Adipocyte (in vitro differentiated cells): Measurements from ENCODE around the gene PTPRK.

ENCODE experiments used
- DNase-seq: peaks from one replicate; pipeline ENCODE4 v3.0.0-alpha.2; 2015; ENCODE audit warnings: low read depth
- H3K27me3 ChIP-seq: replicated peaks from 2 replicates; pipeline ENCODE4 v1.7.0; 2013; ENCODE audit warnings: mild to moderate bottlenecking, low read length, moderate library complexity; ENCODE audit not compliant: control insufficient read depth, insufficient read depth
- H3K36me3 ChIP-seq: 2 replicates; pipeline ENCODE4 v1.7.0; 2013; ENCODE audit warnings: low read length, mild to moderate bottlenecking, moderate library complexity; ENCODE audit not compliant: control insufficient read depth, insufficient read depth, severe bottlenecking
- H3K4me1 ChIP-seq: 2 replicates; pipeline ENCODE4 v1.7.0; 2013; ENCODE audit warnings: mild to moderate bottlenecking, low read length, moderate library complexity; ENCODE audit not compliant: control insufficient read depth, insufficient read depth
- H3K4me3 ChIP-seq: 2 replicates; pipeline ENCODE4 v1.7.0; 2013; ENCODE audit warnings: mild to moderate bottlenecking, low read length, moderate library complexity
- H3K9ac ChIP-seq: 2 replicates; pipeline ENCODE4 v1.7.0; 2013; ENCODE audit warnings: mild to moderate bottlenecking, low read length, moderate library complexity
- H3K9me3 ChIP-seq: 2 replicates; pipeline ENCODE4 v1.7.0; 2013; ENCODE audit warnings: mild to moderate bottlenecking, low read length, moderate library complexity; ENCODE audit not compliant: control insufficient read depth

PTPRK gene

DNA sequence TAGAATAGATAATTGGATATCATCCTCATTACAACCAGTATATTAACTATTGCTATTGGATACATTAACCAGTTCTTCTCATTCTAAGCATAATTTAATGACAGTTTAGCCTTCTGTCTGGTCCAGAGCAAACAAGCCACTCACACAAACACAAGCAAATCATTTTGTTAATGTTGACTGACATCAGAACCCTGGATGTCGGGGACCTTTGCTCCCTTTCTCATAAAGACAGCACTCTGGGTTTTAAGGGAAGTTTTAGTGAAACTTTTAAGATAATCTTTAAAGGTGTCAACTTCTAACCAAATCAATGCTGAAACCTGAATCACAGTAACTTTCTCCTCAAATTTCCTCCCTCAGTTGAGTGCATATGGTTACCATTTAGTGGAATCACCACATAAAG, 113.9 kb downstream of the PTPRK start:
- no peak for DNase-seq
- Histone ChIP-seq H3K9me3 (no peaks in the 10 kb centered on the region), H3K36me3 (peaks cover 3% of the 10 kb centered on the region), H3K4me3 (no peak overlapping the region), H3K9ac (no peak overlapping the region), H3K4me1 (no peaks in the 10 kb centered on the region), H3K27me3 (no peaks in the 10 kb centered on the region)

DNA sequence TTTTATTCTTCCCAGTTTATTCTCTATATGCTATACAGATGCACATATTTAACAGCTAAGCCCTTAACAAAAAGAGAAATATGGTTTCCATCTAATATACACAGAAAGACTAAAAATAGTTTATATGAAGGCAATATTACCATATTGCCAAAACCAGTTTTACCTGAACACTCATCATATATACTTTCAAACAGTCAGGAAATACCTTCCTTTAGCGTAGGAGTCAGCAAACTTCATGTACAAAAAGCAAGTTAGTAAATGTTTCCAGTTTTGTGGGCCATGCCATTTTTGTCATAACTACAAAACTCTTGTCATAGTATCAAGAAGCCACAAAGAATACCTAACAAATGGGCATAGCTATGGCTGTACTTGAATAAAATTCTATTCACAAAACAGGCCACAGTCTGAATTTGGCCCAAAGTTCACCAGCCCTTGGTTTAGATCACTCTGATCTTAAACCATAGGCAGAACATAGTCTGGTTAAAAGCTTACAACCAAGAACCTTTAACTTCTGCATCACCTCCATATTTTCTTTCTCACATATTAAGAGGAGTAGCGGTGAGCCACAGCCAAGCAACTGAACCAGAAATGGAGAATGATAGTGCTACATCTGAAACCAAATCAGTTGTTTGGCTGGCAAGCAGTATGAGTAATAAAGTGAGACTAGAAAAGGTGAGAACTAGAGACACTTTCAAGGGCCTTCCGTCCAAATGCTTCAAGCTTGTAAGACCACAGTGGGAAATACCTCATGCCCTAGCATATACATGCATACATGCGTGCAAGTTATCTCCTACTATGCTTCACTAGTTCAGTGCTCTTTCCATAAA, 116.6 kb downstream of the PTPRK start:
- no peak for DNase-seq
- no peak overlapping the region for H3K4me3 ChIP-seq
- H3K9ac ChIP-seq = no peak overlapping the region
- H3K9me3 ChIP-seq = no peaks in the 10 kb centered on the region
- no peaks in the 10 kb centered on the region for H3K27me3 ChIP-seq
- H3K36me3 ChIP-seq = peaks cover 3% of the 10 kb centered on the region
- peaks cover 6% of the 10 kb centered on the region for H3K4me1 ChIP-seq

DNA sequence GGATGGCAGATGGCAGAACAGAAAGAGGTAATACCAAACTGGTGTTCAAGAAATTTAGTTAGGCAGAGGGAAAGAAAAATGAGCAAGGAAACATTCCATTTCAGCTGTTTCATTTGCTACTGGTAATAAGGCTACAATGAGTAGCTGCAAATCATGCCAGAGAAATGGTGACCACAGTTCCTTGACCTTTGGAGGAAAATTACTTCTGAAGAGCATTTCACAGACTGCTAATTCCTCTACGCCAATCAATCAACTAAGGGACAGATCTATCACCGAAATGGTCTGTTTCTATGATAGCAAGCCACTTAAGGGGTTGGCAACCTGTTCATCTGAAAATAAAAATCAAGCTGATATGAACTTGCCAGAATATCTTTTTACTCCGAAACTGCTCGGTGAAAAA, 119.5 kb downstream of the PTPRK start:
- H3K9ac ChIP-seq = no peak overlapping the region
- DNase-seq = no peak
- H3K27me3 ChIP-seq = no peaks in the 10 kb centered on the region
- H3K4me3 ChIP-seq = no peak overlapping the region
- no peaks in the 10 kb centered on the region for H3K36me3 ChIP-seq
- H3K4me1 ChIP-seq = peaks cover 10% of the 10 kb centered on the region
- H3K9me3 ChIP-seq = no peaks in the 10 kb centered on the region

- H3K36me3 ChIP-seq = no peaks in the 10 kb centered on the region
- peaks cover 10% of the 10 kb centered on the region for H3K4me1 ChIP-seq
- no peak overlapping the region for H3K4me3 ChIP-seq
- H3K9me3 ChIP-seq = no peaks in the 10 kb centered on the region
- DNase-seq = no peak
- H3K27me3 ChIP-seq = no peaks in the 10 kb centered on the region
- no peak overlapping the region for H3K9ac ChIP-seq
These were observed 122.4 kb downstream of the PTPRK start for GRCh38 chr6:128397996-128398395.

GRCh38 chr6:128395596-128395995, 124.8 kb downstream of the PTPRK start:
- Histone ChIP-seq H3K27me3 (no peaks in the 10 kb centered on the region), H3K4me3 (no peak overlapping the region), H3K36me3 (no peaks in the 10 kb centered on the region), H3K9ac (no peak overlapping the region), H3K9me3 (no peaks in the 10 kb centered on the region), H3K4me1 (peaks cover 6% of the 10 kb centered on the region)
- no peak for DNase-seq

DNA sequence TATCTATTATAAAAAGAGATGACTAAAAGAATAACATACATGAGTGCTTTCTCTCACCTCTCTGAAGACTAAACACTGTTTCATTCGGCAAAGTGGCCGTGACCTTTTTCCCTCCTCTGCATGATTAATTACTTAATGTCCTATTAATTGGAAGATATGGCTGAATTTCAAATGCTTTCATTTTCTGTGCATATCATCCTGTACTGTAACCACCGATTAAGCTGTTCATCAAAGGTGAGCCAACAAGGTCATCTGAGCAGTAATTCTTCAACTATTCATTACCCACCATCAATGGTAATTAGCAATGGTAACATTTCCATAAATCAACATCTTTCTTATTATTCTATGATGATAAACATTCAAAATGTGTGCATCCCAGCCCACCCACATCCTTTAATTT, 125.2 kb downstream of the PTPRK start:
- no peak for DNase-seq
- Histone ChIP-seq H3K27me3 (no peaks in the 10 kb centered on the region), H3K4me3 (no peak overlapping the region), H3K36me3 (no peaks in the 10 kb centered on the region), H3K9me3 (no peaks in the 10 kb centered on the region), H3K9ac (no peak overlapping the region), H3K4me1 (peaks cover 5% of the 10 kb centered on the region)

DNA sequence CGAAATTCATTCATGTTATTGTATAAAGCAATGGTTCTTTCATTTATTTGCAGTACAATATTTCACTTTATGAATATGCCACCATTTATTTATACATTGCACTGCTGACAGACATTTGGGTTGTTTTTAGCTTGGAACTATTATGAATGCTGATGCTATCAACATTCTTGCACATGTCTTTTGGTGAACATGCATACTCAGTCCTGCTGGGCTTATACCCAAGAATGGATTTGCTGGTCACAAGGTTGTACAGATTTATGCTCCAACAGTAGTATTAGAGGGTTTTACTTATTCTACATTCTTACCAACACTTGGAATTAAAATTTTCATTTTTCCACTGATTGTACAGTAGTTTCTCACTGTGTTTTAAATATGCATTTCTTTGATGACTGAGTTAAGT, 126.2 kb downstream of the PTPRK start:
- no peaks in the 10 kb centered on the region for H3K27me3 ChIP-seq
- H3K9ac ChIP-seq = no peak overlapping the region
- no peaks in the 10 kb centered on the region for H3K9me3 ChIP-seq
- H3K4me1 ChIP-seq = peaks cover 5% of the 10 kb centered on the region
- DNase-seq = peak; percentile 65
- H3K36me3 ChIP-seq = no peaks in the 10 kb centered on the region
- no peak overlapping the region for H3K4me3 ChIP-seq

- Histone ChIP-seq H3K4me1 (no peaks in the 10 kb centered on the region), H3K27me3 (no peaks in the 10 kb centered on the region), H3K36me3 (no peaks in the 10 kb centered on the region), H3K9ac (no peak overlapping the region), H3K4me3 (no peak overlapping the region), H3K9me3 (no peaks in the 10 kb centered on the region)
- DNase-seq = no peak
These were observed 130.4 kb downstream of the PTPRK start for GRCh38 chr6:128389820-128390534.

DNA sequence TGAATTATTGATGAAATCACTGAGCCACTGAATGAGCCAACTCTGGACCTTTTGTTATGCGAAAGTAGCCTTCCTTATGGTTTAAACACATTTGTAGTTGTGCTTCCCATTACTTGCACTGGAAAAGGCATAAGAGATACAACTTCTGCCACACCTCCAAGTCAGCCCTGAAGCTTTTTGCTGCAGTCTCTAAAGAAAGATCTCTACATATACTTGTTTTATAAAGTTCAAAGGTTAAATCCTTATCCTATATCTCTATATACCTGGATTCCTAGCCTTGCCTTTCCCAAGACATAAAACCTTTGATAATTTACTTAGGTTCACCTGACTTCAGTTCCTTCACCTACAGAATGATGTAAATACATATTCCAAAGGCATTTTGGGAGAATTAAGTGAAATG, 132.0 kb downstream of the PTPRK start:
- no peaks in the 10 kb centered on the region for H3K4me1 ChIP-seq
- H3K4me3 ChIP-seq = no peak overlapping the region
- no peaks in the 10 kb centered on the region for H3K27me3 ChIP-seq
- DNase-seq = no peak
- no peaks in the 10 kb centered on the region for H3K36me3 ChIP-seq
- no peaks in the 10 kb centered on the region for H3K9me3 ChIP-seq
- no peak overlapping the region for H3K9ac ChIP-seq

GRCh38 chr6:128380891-128381290, 139.5 kb downstream of the PTPRK start:
- H3K4me3 ChIP-seq = no peak overlapping the region
- peaks cover 17% of the 10 kb centered on the region for H3K9me3 ChIP-seq
- no peaks in the 10 kb centered on the region for H3K27me3 ChIP-seq
- peaks cover 4% of the 10 kb centered on the region for H3K4me1 ChIP-seq
- H3K36me3 ChIP-seq = no peaks in the 10 kb centered on the region
- H3K9ac ChIP-seq = no peak overlapping the region
- peak; percentile 34 for DNase-seq

- Histone ChIP-seq H3K4me3 (no peak overlapping the region), H3K9me3 (peaks cover 18% of the 10 kb centered on the region), H3K4me1 (peaks cover 4% of the 10 kb centered on the region), H3K9ac (no peak overlapping the region), H3K27me3 (no peaks in the 10 kb centered on the region), H3K36me3 (no peaks in the 10 kb centered on the region)
- DNase-seq = peak; percentile 35
These were observed 140.8 kb downstream of the PTPRK start for GRCh38 chr6:128379577-128379976.
